IPS DF 19.7 (cell line): ENCODE results near the gene ADGRD2.

Source experiments
- DNase-seq: peaks from one replicate; pipeline ENCODE4 v3.0.0-alpha.2; 2013; ENCODE audit warnings: low read depth, low spot score

ADGRD2 gene

GRCh38 chr9:124498040-124498439 is 47.8 kb downstream of the ADGRD2 start:
- no peak for DNase-seq

DNA sequence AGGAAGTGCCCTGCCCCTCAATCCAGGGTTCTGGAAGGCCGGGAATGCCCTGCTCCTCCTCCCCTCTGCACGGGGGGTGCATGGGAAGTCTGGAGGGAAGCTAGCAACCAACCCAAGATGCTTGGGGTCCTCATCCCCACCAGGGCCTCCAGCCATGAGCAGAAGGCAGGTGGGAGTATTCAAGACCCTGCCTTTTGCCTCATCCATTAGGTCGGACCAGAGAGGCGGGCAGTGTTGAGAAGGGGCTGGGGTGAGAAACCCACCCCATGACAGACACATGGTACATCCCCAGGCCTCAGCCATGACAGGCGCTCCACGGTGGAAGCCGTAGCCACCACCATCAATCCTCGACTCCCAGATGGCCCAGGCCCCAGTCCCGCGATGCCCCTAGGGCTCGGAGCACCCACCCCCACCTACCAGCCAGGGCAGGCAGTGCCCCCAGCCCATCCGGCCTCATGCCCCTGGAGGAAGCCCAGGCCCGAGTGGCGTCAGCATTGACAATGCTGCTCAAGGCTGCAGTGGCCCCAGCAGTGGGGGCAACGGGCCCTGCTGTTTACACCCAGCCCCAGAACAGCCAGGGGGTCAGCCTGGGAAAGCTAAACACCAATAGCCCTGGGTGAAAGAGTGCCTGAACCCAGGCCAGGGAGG is 48.4 kb downstream of the ADGRD2 start:
- DNase-seq: no peak

DNA sequence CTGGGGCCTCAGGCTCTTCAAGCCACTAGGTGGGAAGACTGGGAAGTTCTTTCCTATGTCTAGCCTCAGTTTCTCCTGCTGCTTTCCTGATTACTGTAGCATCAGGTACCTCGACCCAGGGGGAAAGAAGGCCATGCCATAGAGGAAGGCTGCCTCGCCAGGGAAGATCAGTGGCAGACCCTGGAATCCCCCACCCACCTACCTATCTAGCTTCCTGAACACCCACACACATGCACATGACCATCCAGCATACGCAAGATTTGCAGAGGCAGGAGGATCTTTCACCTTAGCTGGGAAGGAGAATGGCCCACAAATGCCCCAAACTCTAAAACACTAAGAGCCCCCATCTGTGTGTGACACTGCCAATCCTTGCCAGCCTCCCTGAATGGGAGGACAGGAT is 49.0 kb downstream of the ADGRD2 start:
- DNase-seq: no peak

- DNase-seq: no peak
These were observed 50.0 kb downstream of the ADGRD2 start for GRCh38 chr9:124500028-124500795.

GRCh38 chr9:124500796-124501611 is 50.8 kb downstream of the ADGRD2 start:
- no peak for DNase-seq

GRCh38 chr9:124501771-124502320 is 51.6 kb downstream of the ADGRD2 start:
- DNase-seq: no peak

- no peak for DNase-seq
These were observed 52.8 kb downstream of the ADGRD2 start for GRCh38 chr9:124502711-124503702.

GRCh38 chr9:124503713-124504529 is 53.7 kb downstream of the ADGRD2 start:
- DNase-seq: no peak

GRCh38 chr9:124504530-124505005 is 54.3 kb downstream of the ADGRD2 start:
- no peak for DNase-seq

DNA sequence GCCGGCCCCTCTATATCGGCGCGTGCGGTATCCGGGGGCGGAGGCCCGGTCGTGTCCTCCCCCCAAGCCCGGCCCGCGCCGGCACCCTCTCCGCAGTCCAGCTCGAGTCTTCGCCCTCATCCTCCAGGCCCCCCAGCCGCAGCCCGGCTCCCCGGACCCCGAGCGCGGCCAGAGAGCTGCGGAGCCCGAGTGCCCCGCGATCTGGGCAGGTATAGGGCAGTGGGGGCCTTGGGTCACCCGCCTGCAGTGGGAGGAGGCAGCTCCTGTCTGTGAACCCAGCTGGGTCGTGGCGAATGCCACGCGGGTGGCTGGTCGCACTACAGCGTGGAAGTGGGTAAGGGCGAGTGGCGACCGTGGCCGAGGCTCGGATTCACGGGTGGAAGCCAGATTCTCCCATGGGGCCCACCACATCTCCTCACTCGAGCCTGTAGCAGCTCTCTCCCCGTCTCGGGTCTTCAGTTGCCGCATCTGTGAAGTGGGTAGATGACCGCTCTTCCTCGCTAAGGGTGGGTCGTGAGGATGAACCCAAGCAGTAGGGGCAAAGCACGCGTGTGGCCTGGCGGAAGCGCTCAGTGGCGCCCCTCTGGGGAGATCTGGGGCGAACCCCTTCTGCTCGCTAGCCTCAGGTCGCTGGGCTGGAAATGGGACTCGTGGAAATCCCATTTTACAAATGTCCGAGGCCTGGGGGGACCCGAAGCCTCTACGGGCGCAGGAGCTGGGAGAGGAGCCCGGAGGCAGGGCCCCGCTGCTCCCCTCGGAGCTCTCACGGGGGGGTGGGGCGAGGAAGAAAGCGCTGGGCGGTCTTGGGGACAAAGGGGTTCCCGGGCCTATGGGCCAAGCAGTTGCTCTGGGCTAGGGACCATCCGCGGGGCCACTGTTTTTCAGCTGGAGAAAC is 55.0 kb downstream of the ADGRD2 start:
- no peak for DNase-seq

- no peak for DNase-seq
These were observed 55.7 kb downstream of the ADGRD2 start for GRCh38 chr9:124505901-124506346.

GRCh38 chr9:124506433-124506832 is 56.2 kb downstream of the ADGRD2 start:
- DNase-seq: no peak

DNA sequence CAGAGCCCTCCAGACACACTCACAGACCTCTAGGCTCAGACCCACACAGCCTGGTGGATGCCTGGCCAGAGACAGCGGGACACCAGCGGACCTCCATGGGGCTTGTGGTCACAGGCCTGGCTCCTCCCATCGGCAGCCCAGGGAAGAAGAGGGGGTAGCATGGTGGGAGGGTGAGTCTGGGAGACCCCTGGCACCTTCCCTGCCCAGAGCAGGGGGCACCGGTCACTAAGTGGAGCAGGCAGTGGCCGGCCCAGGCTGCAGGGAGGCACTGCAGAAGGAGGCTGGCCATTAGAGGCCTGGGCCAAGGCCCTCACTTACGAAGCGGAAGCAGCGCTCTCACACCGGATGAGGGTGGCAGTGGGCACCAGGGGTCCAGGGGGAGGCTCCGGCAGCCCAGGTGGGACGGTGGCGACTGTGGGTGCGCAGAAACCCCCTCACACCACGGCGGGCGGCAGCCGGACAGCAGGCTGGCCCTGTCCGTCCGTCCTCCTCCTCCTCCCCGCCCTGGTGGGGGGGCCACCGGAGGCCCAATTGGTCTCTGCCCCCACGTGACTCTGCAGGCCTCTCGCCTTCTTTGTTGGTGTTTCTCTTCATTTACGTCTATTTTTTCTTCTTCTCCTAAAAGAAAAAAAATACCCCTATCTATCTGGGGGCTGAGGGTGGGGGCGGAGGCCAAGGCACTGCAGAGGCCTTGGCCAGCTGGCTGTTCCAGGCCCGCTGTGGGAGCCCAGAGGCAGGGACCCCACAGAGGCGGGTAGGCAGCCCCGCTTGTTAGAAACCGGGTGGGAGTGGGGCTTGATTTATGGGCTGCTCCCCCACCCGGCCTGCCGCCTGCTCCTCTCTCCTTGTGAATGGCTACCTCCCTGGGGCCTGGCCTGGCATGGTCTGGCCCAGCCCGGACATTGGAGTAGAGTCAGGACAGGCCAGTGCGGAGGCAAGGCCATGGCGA is 57.0 kb downstream of the ADGRD2 start, which contains the start of gene NR5A1:
NR5A1 (minus strand) TSS at position 469 of the 949 bp plus-strand sequence. CDS start 4,004 bp downstream, outside the sequence.
- no peak for DNase-seq

- DNase-seq: no peak
These were observed 57.7 kb downstream of the ADGRD2 start for GRCh38 chr9:124507880-124508423.

DNA sequence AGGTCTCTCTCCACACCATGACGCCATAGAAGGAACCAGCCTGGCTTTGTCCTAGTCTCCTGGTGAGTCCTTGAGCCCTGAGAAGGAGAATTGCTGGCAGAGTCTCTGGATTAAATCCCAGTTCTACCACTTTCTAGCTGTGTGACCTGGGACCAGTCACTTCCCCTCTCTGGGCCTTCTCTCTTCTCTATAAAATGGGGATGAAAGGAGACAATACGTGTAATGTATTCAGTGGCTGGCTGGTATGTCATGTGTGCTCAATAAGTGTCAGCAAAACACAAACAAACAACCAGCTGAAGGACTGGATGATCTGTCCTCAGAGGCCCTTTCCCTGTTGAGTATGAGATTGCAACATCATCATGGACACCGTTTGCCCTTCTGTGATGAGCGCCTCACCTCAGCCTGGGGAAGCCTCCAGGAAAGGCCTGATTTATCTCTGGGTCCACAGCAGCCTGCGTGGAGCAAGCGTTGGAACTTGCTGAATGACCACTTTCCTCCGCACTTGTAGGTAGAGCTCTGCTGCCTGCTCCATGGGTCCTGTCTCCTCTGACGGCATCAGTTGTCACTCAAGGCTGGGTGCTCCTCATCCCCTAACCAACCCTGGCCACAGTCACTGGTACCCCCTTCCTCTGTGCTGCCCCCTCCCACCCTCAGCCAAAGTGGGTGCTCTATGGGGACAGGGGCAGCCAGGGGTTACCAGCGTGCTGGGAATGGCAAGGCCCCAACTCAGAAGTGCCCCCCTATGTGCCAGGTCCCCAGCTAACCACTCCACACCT is 60.6 kb downstream of the ADGRD2 start:
- no peak for DNase-seq

GRCh38 chr9:124511426-124511840 is 61.2 kb downstream of the ADGRD2 start:
- DNase-seq: no peak
